Endodermal cell (in vitro differentiated cells): ENCODE results near the gene SNX14. TPM values are rescaled to one million over a fixed set of nuclear protein-coding genes. Genes with fewer than 3 reads are reported as not detected.

ENCODE experiments used
- DNase-seq: peaks from one replicate; pipeline ENCODE4 v3.0.0-alpha.2; 2017
- H3K27ac ChIP-seq: 2 replicates; pipeline ENCODE4 v1.5.1; 2013; ENCODE audit warnings: mild to moderate bottlenecking, low read depth, low read length, moderate library complexity
- H3K27me3 ChIP-seq: 2 replicates; pipeline ENCODE4 v1.6.1; 2013; ENCODE audit warnings: mild to moderate bottlenecking, low read length, moderate library complexity; ENCODE audit not compliant: insufficient read depth, control insufficient read depth, poor library complexity, severe bottlenecking
- H3K36me3 ChIP-seq: 2 replicates; pipeline ENCODE4 v1.7.0; 2013; ENCODE audit warnings: mild to moderate bottlenecking, low read length, moderate library complexity; ENCODE audit not compliant: control insufficient read depth, insufficient read depth
- H3K4me1 ChIP-seq: one replicate; pipeline ENCODE4 v1.7.0; 2013; ENCODE audit warnings: low read length; ENCODE audit not compliant: control insufficient read depth, insufficient read depth
- H3K4me3 ChIP-seq: 2 replicates; pipeline ENCODE4 v1.5.1; 2013; ENCODE audit warnings: mild to moderate bottlenecking, low read length, moderate library complexity
- H3K9ac ChIP-seq: 2 replicates; pipeline ENCODE4 v1.6.1; 2013; ENCODE audit warnings: mild to moderate bottlenecking, low read length, moderate library complexity; ENCODE audit not compliant: poor library complexity, severe bottlenecking; ENCODE audit errors: extremely low read depth
- H3K9me3 ChIP-seq: 2 replicates; pipeline ENCODE4 v1.6.1; 2013; ENCODE audit warnings: mild to moderate bottlenecking, low read length, moderate library complexity; ENCODE audit not compliant: control insufficient read depth
- H3K27ac Mint-ChIP-seq: 2 replicates; pipeline ENCODE4 v1.8.0; 2020; ENCODE audit warnings: mixed read lengths
- H3K27me3 Mint-ChIP-seq: 2 replicates; pipeline ENCODE4 v1.8.0; 2021; ENCODE audit warnings: mild to moderate bottlenecking, mixed read lengths; ENCODE audit not compliant: insufficient read depth
- H3K36me3 Mint-ChIP-seq: 2 replicates; pipeline ENCODE4 v1.8.0; 2020; ENCODE audit warnings: low read depth, mixed read lengths
- H3K4me1 Mint-ChIP-seq: 2 replicates; pipeline ENCODE4 v1.8.0; 2020; ENCODE audit warnings: mixed read lengths
- H3K4me3 Mint-ChIP-seq: 2 replicates; pipeline ENCODE4 v1.8.0; 2020; ENCODE audit warnings: mild to moderate bottlenecking, moderate library complexity, mixed read lengths
- H3K9me3 Mint-ChIP-seq: 2 replicates; pipeline ENCODE4 v1.8.0; 2020; ENCODE audit warnings: mild to moderate bottlenecking, mixed read lengths
- CTCF ChIP-seq: fragments of 200-600 bp; sonication (generic); conservative IDR thresholded peaks from 2 replicates; pipeline ENCODE4 v1.5.0; 2021; ENCODE audit warnings: antibody characterized with exemption, mild to moderate bottlenecking
- WGBS, 2 experiments: methylation state at CpG; one replicate each; pipeline versions ENCODE4 v1.1.5 to v1.1.7; 2013; ENCODE audit warnings: missing lambda C conversion rate in 2 of 2, mixed read lengths in 1 of 2; ENCODE audit not compliant: insufficient coverage in 1 of 2, insufficient read length in 1 of 2; 5-methylcytosine and 5-hydroxymethylcytosine counted together
- total RNA-seq, 2 donors: library from RNA; stranded (reverse); fragmentation: NEBNext Ultra II Directional in 1 of 2; extraction: Animal tissue kit (Norgen Biotek cat#: 25700) in 1 of 2; gene quantifications; 2 replicates in 1 of 2; 3 replicates in 1 of 2; pipeline ENCODE4 v1.2.1, GENCODE V29; 2021

The SNX14 gene
- total RNA-seq, 2 donors from 2014 or later = 61.3 to 69.6 TPM

GRCh38 chr6:85612690-85613474 lies 19.2 kb upstream of the SNX14 start:
- Mint-ChIP-seq H3K27me3 (no peaks in the 10 kb centered on the region), H3K4me3 (no peak overlapping the region), H3K4me1 (no peaks in the 10 kb centered on the region), H3K27ac (no peak overlapping the region), H3K9me3 (no peaks in the 10 kb centered on the region), H3K36me3 (peaks cover 69% of the 10 kb centered on the region)
- Histone ChIP-seq H3K36me3 (peaks cover 100% of the 10 kb centered on the region), H3K4me3 (no peak overlapping the region), H3K9me3 (no peaks in the 10 kb centered on the region), H3K27ac (no peak overlapping the region), H3K9ac (no peak overlapping the region), H3K27me3 (no peaks in the 10 kb centered on the region), H3K4me1 (no peaks in the 10 kb centered on the region)
- no peak for TF ChIP-seq CTCF
- no peak for DNase-seq
- 93 to 95% methylated on average over 2 to 4 of the region's 4 CpGs for whole genome bisulfite sequencing, 2 experiments

- no peak for DNase-seq
- H3K4me3 ChIP-seq = no peak overlapping the region
- no peaks in the 10 kb centered on the region for H3K9me3 Mint-ChIP-seq
- peaks cover 53% of the 10 kb centered on the region for H3K36me3 Mint-ChIP-seq
- H3K27ac Mint-ChIP-seq = no peak overlapping the region
- TF ChIP-seq CTCF = no peak
- H3K4me1 ChIP-seq = no peaks in the 10 kb centered on the region
- H3K9me3 ChIP-seq = no peaks in the 10 kb centered on the region
- peaks cover 94% of the 10 kb centered on the region for H3K36me3 ChIP-seq
- H3K9ac ChIP-seq = no peak overlapping the region
- H3K27me3 Mint-ChIP-seq = no peaks in the 10 kb centered on the region
- no peak overlapping the region for H3K27ac ChIP-seq
- no peaks in the 10 kb centered on the region for H3K27me3 ChIP-seq
- H3K4me1 Mint-ChIP-seq = no peaks in the 10 kb centered on the region
- no peak overlapping the region for H3K4me3 Mint-ChIP-seq
- WGBS, 2 experiments = 91 to 100% methylated on average over 1 to 2 of the region's 2 CpGs
These were observed 16.7 kb upstream of the SNX14 start for GRCh38 chr6:85610182-85610895.

GRCh38 chr6:85602100-85602499 lies 8.4 kb upstream of the SNX14 start:
- no peak overlapping the region for H3K27ac Mint-ChIP-seq
- no peak overlapping the region for H3K4me3 Mint-ChIP-seq
- no peak overlapping the region for H3K27ac ChIP-seq
- peaks cover 25% of the 10 kb centered on the region for H3K36me3 ChIP-seq
- DNase-seq = no peak
- H3K36me3 Mint-ChIP-seq = peaks cover 4% of the 10 kb centered on the region
- TF ChIP-seq CTCF = no peak
- H3K4me3 ChIP-seq = no peak overlapping the region
- WGBS, 2 experiments = 95% methylated on average over 3 of the region's 4 CpGs; no CpG with 5 or more reads in 1 of the 2 experiments
- no peaks in the 10 kb centered on the region for H3K9me3 Mint-ChIP-seq
- H3K9me3 ChIP-seq = no peaks in the 10 kb centered on the region
- H3K4me1 ChIP-seq = no peaks in the 10 kb centered on the region
- H3K27me3 Mint-ChIP-seq = no peaks in the 10 kb centered on the region
- H3K27me3 ChIP-seq = no peaks in the 10 kb centered on the region
- H3K4me1 Mint-ChIP-seq = no peaks in the 10 kb centered on the region
- H3K9ac ChIP-seq = no peak overlapping the region
